Pancreas (tissue), 10 donors: ENCODE measurements around the gene PGP. TPM values are rescaled to one million over a fixed set of nuclear protein-coding genes. Genes with fewer than 3 reads are reported as not detected.

Source experiments
- ATAC-seq, 4 donors: fragments of 200-7000 bp; cut with Tn5 transposase; one replicate each; pipeline versions ENCODE4 v1.8.0 to v1.9.1; 2020; ENCODE audit warnings: mild to moderate bottlenecking in 4 of 4, moderate library complexity in 4 of 4
- DNase-seq, 6 donors: peaks; one replicate each; pipeline ENCODE4 v3.0.0-alpha.2; 2020
- FAIRE-seq: peaks from 2 replicates; lab custom pipeline; 2012; peaks lifted over from hg19 to GRCh38; lab: Jason Lieb, UNC
- H3K27ac ChIP-seq, 4 donors: fragments of 200-600 bp; sonication (generic); 1 replicate in 3 of 4; 2 replicates in 1 of 4; pipeline versions ENCODE4 v1.5.0 to v1.8.0; 2020
- H3K27me3 ChIP-seq, 4 donors: fragments of 200-600 bp; one replicate each; pipeline ENCODE4 v1.8.0; 2021
- H3K36me3 ChIP-seq, 3 donors: fragments of 200-600 bp; sonication (generic) in 1 of 3; one replicate each; pipeline versions ENCODE4 v1.5.0 to v1.8.0; 2020 to 2021
- H3K4me1 ChIP-seq, 3 donors: fragments of 200-600 bp; one replicate each; pipeline ENCODE4 v1.8.0; 2021
- H3K4me3 ChIP-seq, 4 donors: fragments of 200-600 bp; sonication (generic) in 2 of 4; one replicate each; pipeline versions ENCODE4 v1.5.0 to v1.8.0; 2020 to 2021
- H3K9me3 ChIP-seq, 4 donors: fragments of 200-600 bp; one replicate each; pipeline ENCODE4 v1.8.0; 2021
- WGBS, 2 donors: extraction: QIAGEN DNeasy Blood & Tissue Kit; methylation state at CpG; one replicate each; pipeline ENCODE4 v1.1.7; 2013; 5-methylcytosine and 5-hydroxymethylcytosine counted together
- intact Hi-C, 3 donors: fragments of 100-400 bp; cut with DNase I; formaldehyde crosslinking; loops; one replicate each; pipeline versions ENCODE4 v1.11.1 to v1.14.2; 2022
- polyA plus RNA-seq, 2 donors: library from polyadenylated mRNA; stranded (reverse); fragments of 200-250 nt; gene quantifications; one replicate each; pipeline ENCODE4 v1.2.3, GENCODE V29; 2013
- total RNA-seq, 6 donors: library from RNA; stranded (reverse); fragmentation: NEBNext Ultra II Directional in 4 of 6; extraction: Animal tissue kit (Norgen Biotek cat#: 25700) in 4 of 6; gene quantifications; one replicate each; pipeline versions ENCODE4 v1.2.1 to v1.2.4, GENCODE V29; 2021 to 2023
- TF ChIP-seq, protein P1 (sequence below), 4 donors: fragments of 200-600 bp; sonication (generic) in 3 of 4; IDR thresholded peaks; one replicate each; pipeline versions ENCODE4 v1.5.0 to v1.8.0; 2021; ENCODE audit warnings: antibody characterized with exemption in 4 of 4
- donor health status: healthy with polysubstance abuse.
- donor health status: DM: no; HTN: no; CAD: no; lungs with moderate emphysema.
- donor health status: DM: no; HTN: no; CAD: no.
- donor health status: control.
- donor health status: control.
- donor health status: Bipolar disorder and iron deficiency.
- donor health status: DM: yes; HTN: yes; CAD: no.
- donor health status: DM: no; HTN: no; CAD: no.
- donor health status: DM: no; HTN: no; CAD: no.
- donor health status: DM: yes; HTN: yes; CAD: no.

Gene PGP
- total and polyA plus RNA-seq, 8 donors = 2.9 to 10.2 (median 4.1) TPM

GRCh38 chr16:2256531-2257140, 42.0 kb upstream of the PGP start:
- TF ChIP-seq, protein P1, sequence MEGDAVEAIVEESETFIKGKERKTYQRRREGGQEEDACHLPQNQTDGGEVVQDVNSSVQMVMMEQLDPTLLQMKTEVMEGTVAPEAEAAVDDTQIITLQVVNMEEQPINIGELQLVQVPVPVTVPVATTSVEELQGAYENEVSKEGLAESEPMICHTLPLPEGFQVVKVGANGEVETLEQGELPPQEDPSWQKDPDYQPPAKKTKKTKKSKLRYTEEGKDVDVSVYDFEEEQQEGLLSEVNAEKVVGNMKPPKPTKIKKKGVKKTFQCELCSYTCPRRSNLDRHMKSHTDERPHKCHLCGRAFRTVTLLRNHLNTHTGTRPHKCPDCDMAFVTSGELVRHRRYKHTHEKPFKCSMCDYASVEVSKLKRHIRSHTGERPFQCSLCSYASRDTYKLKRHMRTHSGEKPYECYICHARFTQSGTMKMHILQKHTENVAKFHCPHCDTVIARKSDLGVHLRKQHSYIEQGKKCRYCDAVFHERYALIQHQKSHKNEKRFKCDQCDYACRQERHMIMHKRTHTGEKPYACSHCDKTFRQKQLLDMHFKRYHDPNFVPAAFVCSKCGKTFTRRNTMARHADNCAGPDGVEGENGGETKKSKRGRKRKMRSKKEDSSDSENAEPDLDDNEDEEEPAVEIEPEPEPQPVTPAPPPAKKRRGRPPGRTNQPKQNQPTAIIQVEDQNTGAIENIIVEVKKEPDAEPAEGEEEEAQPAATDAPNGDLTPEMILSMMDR (IDR thresholded peaks at IDR 0.05) = no peak
- Histone ChIP-seq H3K27ac (no peak overlapping the region), H3K9me3 (no peaks in the 10 kb centered on the region), H3K27me3 (no peaks in the 10 kb centered on the region), H3K4me1 (peaks cover 0 to 11% (median 8%) of the 10 kb centered on the region in 3 donors), H3K4me3 (no peak overlapping the region), H3K36me3 (peaks cover 2 to 80% (median 46%) of the 10 kb centered on the region in 3 donors)
- no peak for FAIRE-seq
- intact Hi-C loops = loop anchor here in 1 of 3 donors (10.0 kb wide), 1 partner anchor 62 kb away; the partner anchor contains the start of gene CASKIN1
- ATAC-seq = no peak
- 90 to 92% methylated on average over 12 of the region's 12 CpGs for WGBS, 2 donors
- peak in 2 of 6 donors; percentile 17 to 20 for DNase-seq

GRCh38 chr16:2253293-2253692, 38.7 kb upstream of the PGP start:
- Histone ChIP-seq H3K4me1 (peaks cover 0 to 21% (median 8%) of the 10 kb centered on the region in 3 donors), H3K9me3 (no peaks in the 10 kb centered on the region), H3K27ac (no peak overlapping the region), H3K4me3 (no peak overlapping the region), H3K36me3 (peaks cover 2 to 53% (median 41%) of the 10 kb centered on the region in 3 donors), H3K27me3 (no peaks in the 10 kb centered on the region)
- ATAC-seq (no peak), FAIRE-seq (no peak), DNase-seq (peak in 2 of 6 donors; percentile 16 to 30)
- 87 to 91% methylated on average over 11 of the region's 11 CpGs for WGBS, 2 donors
- intact Hi-C loops = loop anchor here in 1 of 3 donors (10.0 kb wide), 1 partner anchor 58 kb away; the partner anchor contains the start of gene CASKIN1
- TF ChIP-seq, protein P1 (IDR thresholded peaks at IDR 0.05) = no peak

DNA sequence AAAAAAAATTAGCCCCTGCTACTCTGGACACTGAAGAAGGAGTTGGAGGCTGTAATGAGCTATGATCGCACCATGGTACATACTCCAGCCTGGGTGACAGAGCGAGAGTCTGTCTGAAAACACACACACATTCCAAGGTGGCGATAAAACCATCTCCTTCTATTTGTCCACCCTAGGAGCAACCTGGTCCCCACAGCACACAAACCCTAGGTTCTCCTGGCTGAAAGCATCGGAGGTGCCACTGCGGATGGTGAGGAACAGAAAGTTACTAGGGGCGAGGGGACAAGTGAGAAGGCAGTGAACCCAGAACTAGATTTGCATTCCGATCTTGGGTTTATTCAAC, 38.1 kb upstream of the PGP start:
- peaks cover 0 to 21% (median 8%) of the 10 kb centered on the region in 3 donors for H3K4me1 ChIP-seq
- no peak for ATAC-seq
- no peak for FAIRE-seq
- peak overlapping the region in 2 of 4 donors; percentile 67 to 80 for H3K27ac ChIP-seq
- peak in 1 of 6 donors; percentile 14 for DNase-seq
- no peak overlapping the region for H3K4me3 ChIP-seq
- WGBS, 2 donors = 92 to 96% methylated on average over 7 of the region's 7 CpGs
- H3K36me3 ChIP-seq = peaks cover 2 to 48% (median 40%) of the 10 kb centered on the region in 3 donors
- TF ChIP-seq, protein P1 (IDR thresholded peaks at IDR 0.05) = no peak
- no peaks in the 10 kb centered on the region for H3K9me3 ChIP-seq
- intact Hi-C loops = loop anchor here in 1 of 3 donors (10.0 kb wide), 1 partner anchor 58 kb away; the partner anchor contains the start of gene CASKIN1
- no peaks in the 10 kb centered on the region for H3K27me3 ChIP-seq

GRCh38 chr16:2251296-2252111, 36.9 kb upstream of the PGP start, which contains the start of gene ECI1:
Gene ECI1, minus strand, starts transcription at chr16:2251587. Its CDS starts 21 bp downstream, at chr16:2251566.
- Histone ChIP-seq H3K27ac (peak within 1 kb of the TSS; percentile 67 to 89 (median 82)), H3K36me3 (peaks cover 0 to 39% (median 32%) of the 10 kb centered on the region in 3 donors), H3K4me1 (peaks cover 0 to 21% (median 8%) of the 10 kb centered on the region in 3 donors), H3K9me3 (no peaks in the 10 kb centered on the region), H3K27me3 (no peaks in the 10 kb centered on the region), H3K4me3 (peak within 1 kb of the TSS; percentile 51 to 65 (median 64))
- DNase-seq = peak; percentile 96 to 99 (median 98)
- peak; percentile 96 to 99 (median 98) for ATAC-seq
- 0 to 1% methylated on average over 72 to 88 of the region's 88 CpGs for WGBS, 2 donors
- TF ChIP-seq, protein P1 (IDR thresholded peaks at IDR 0.05) = peak; percentile 52 to 74 (median 60)
- peak; percentile 20 for FAIRE-seq
- intact Hi-C loops = loop anchor here in 1 of 3 donors (10.0 kb wide), 1 partner anchor 57 kb away; the partner anchor contains the start of gene CASKIN1
